ENCODE data around the gene NFIC.

Gene NFIC

GRCh38 chr19:3513229-3514140 lies 147.1 kb downstream of the NFIC start:
- no peak for DNase-seq

GRCh38 chr19:3514930-3515329 lies 148.5 kb downstream of the NFIC start:
- DNase-seq = no peak

GRCh38 chr19:3515891-3516422 lies 149.6 kb downstream of the NFIC start:
- no peak for DNase-seq

GRCh38 chr19:3516675-3517207 lies 150.4 kb downstream of the NFIC start:
- DNase-seq = peak; percentile 18

DNA sequence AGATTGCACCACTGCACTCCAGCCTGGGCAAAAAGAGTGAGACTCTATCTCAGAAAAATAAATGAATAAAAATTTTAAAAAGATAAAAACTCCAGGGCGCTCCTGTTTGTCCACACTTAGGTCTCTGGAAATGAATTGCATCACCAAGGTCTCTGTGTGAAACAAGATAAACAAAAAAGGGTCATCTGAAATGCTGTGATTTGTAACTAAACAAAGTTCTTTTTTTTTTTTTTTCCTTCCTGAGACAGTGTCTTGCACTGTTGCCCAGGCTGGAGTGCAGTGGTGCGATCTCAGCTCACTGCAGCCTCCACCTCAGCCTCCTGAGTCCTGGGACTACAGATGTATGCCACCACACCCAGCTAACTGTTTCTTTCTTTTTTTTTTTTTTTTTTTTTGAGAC lies 151.3 kb downstream of the NFIC start:
- DNase-seq = no peak

DNA sequence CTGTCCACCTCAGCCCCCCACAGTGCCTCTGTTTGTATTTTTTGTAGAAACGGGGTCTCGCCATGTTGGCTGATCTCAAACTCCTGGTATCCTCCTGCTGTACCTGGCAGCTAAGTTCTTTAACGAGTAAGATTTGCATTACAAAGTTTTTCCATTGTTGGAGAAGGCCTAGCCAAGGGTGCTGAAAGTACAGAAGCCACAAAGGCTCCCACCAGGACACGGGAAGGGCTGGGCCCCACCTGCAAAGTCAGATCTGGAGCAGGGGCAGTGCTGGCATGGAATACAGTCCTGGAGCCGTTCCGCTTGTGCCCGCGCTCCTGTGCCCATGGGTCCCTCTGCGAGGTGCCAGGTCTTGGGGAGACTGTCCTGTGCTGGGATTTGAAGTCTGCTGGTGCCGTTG lies 151.9 kb downstream of the NFIC start:
- DNase-seq = no peak

- no peak for DNase-seq
These were observed 152.3 kb downstream of the NFIC start for GRCh38 chr19:3518659-3519058.

Data from T-helper 9 cell (primary cell).